IMR-90 (cell line): ENCODE measurements around the gene CCL27. TPM values are rescaled to one million over a fixed set of nuclear protein-coding genes. Genes with fewer than 3 reads are reported as not detected.

Experiments
- ATAC-seq: fragments of 200-7000 bp; cut with Tn5 transposase; 2 replicates; pipeline ENCODE4 v1.9.1; 2020; ENCODE audit warnings: low read depth, mild to moderate bottlenecking, moderate library complexity
- BruUV-seq: library from RNA; stranded (reverse); fragments of 400-500 nt; replicated peaks from 2 replicates; lab custom pipeline; 2021; lab: Mats Ljungman, UMichigan
- CTCF ChIA-PET: fragments of 300-600 bp; formaldehyde crosslinking; extraction: SDS; loops from one replicate; lab custom pipeline; 2021; ENCODE audit warnings: antibody characterized with exemption; lab: Yijun Ruan, JAX
- POLR2A ChIA-PET: fragments of 300-600 bp; sonication (Branson Sonifier 250); formaldehyde crosslinking; loops from one replicate; lab custom pipeline; 2022; ENCODE audit warnings: antibody characterized with exemption; ENCODE audit not compliant: unreplicated experiment; lab: Charles Lee
- DNase-seq: peaks from one replicate; pipeline ENCODE4 v3.0.0; 2013
- H2AFZ ChIP-seq: replicated peaks from 2 replicates; pipeline ENCODE3; 2013; ENCODE audit warnings: low read length, mild to moderate bottlenecking; ENCODE audit not compliant: poor library complexity
- H2AK5ac ChIP-seq: 2 replicates; pipeline ENCODE4 v1.6.1; 2013; ENCODE audit warnings: low read depth, low read length, inconsistent platforms
- H2AK9ac ChIP-seq: replicated peaks from 2 replicates; pipeline ENCODE3; 2013; ENCODE audit warnings: mild to moderate bottlenecking, low read depth, low read length, moderate library complexity; ENCODE audit not compliant: poor library complexity
- H2BK120ac ChIP-seq: 2 replicates; pipeline ENCODE4 v1.6.1; 2013; ENCODE audit warnings: low read depth, low read length, inconsistent platforms
- H2BK15ac ChIP-seq: 3 replicates; pipeline ENCODE4 v1.6.1; 2013; ENCODE audit warnings: low read depth, low read length, inconsistent platforms
- H2BK20ac ChIP-seq: 2 replicates; pipeline ENCODE4 v1.6.1; 2013; ENCODE audit warnings: low read depth, mild to moderate bottlenecking, inconsistent platforms, low read length, moderate library complexity
- H2BK5ac ChIP-seq: 2 replicates; pipeline ENCODE4 v1.6.1; 2013; ENCODE audit warnings: mild to moderate bottlenecking, low read depth, low read length, inconsistent platforms; ENCODE audit not compliant: poor library complexity, severe bottlenecking
- H3K14ac ChIP-seq: replicated peaks from 2 replicates; pipeline ENCODE4 v1.6.1; 2013; ENCODE audit warnings: low read depth, low read length, inconsistent platforms
- H3K18ac ChIP-seq: 2 replicates; pipeline ENCODE4 v1.6.1; 2013; ENCODE audit warnings: low read depth, low read length, control low read depth
- H3K23ac ChIP-seq: 2 replicates; pipeline ENCODE4 v1.6.1; 2013; ENCODE audit warnings: low read depth, low read length, inconsistent platforms
- H3K27ac ChIP-seq: 2 replicates; pipeline ENCODE4 v1.5.1; 2013; ENCODE audit warnings: mild to moderate bottlenecking, control low read depth, low read length; ENCODE audit not compliant: insufficient read depth
- H3K27me3 ChIP-seq: 2 replicates; pipeline ENCODE4 v1.6.1; 2013; ENCODE audit warnings: low read length; ENCODE audit not compliant: control insufficient read depth, insufficient read depth
- H3K36me3 ChIP-seq: 2 replicates; pipeline ENCODE4 v1.6.1; 2013; ENCODE audit warnings: low read length, mixed read lengths; ENCODE audit not compliant: control insufficient read depth, insufficient read depth
- H3K4ac ChIP-seq: 2 replicates; pipeline ENCODE4 v1.6.1; 2013; ENCODE audit warnings: low read depth, low read length, inconsistent platforms
- H3K4me1 ChIP-seq: 2 replicates; pipeline ENCODE4 v1.6.1; 2013; ENCODE audit warnings: low read length, mixed read lengths; ENCODE audit not compliant: control insufficient read depth, insufficient read depth
- H3K4me2 ChIP-seq: 2 replicates; pipeline ENCODE4 v1.6.1; 2013; ENCODE audit warnings: low read depth, mild to moderate bottlenecking, control low read depth, low read length, moderate library complexity
- H3K4me3 ChIP-seq: 2 replicates; pipeline ENCODE4 v1.5.1; 2013; ENCODE audit warnings: low read depth, mild to moderate bottlenecking, control low read depth, low read length, moderate library complexity; ENCODE audit not compliant: insufficient read depth
- H3K56ac ChIP-seq: 2 replicates; pipeline ENCODE4 v1.6.1; 2013; ENCODE audit warnings: low read length, inconsistent platforms; ENCODE audit not compliant: insufficient read depth; ENCODE audit errors: extremely low read depth
- H3K79me1 ChIP-seq, 2 experiments: 2 replicates each; pipeline ENCODE4 v1.6.1; 2013; ENCODE audit warnings: low read length in 2 of 2, inconsistent platforms in 1 of 2, low read depth in 1 of 2
- H3K9ac ChIP-seq: 2 replicates; pipeline ENCODE4 v1.6.1; 2013; ENCODE audit warnings: low read depth, low read length, control low read depth
- H3K9me1 ChIP-seq: 2 replicates; pipeline ENCODE4 v1.6.1; 2013; ENCODE audit warnings: low read length, inconsistent platforms; ENCODE audit not compliant: insufficient read depth
- H3K9me3 ChIP-seq: 2 replicates; pipeline ENCODE4 v1.6.1; 2013; ENCODE audit warnings: low read length; ENCODE audit not compliant: control insufficient read depth, insufficient read depth
- H4K20me1 ChIP-seq: 2 replicates; pipeline ENCODE4 v1.6.1; 2013; ENCODE audit warnings: low read length, inconsistent platforms; ENCODE audit not compliant: insufficient read depth
- H4K5ac ChIP-seq: 2 replicates; pipeline ENCODE4 v1.6.1; 2013; ENCODE audit warnings: mild to moderate bottlenecking, low read depth, low read length, control low read depth
- H4K8ac ChIP-seq, 2 experiments: 2 replicates each; pipeline ENCODE4 v1.6.1; 2013; ENCODE audit warnings: low read depth in 2 of 2, low read length in 2 of 2, control low read depth in 1 of 2, inconsistent platforms in 1 of 2
- H4K91ac ChIP-seq: 2 replicates; pipeline ENCODE4 v1.6.1; 2013; ENCODE audit warnings: low read depth, low read length, inconsistent platforms; ENCODE audit not compliant: insufficient read depth
- BHLHE40 ChIP-seq: fragments of 150-350 bp; IDR thresholded peaks from 2 replicates; pipeline ENCODE4 v1.6.1; 2016; ENCODE audit warnings: mild to moderate bottlenecking, low read depth, low read length
- MAFK ChIP-seq: IDR thresholded peaks from 2 replicates; pipeline ENCODE4 v1.6.1; 2012; ENCODE audit warnings: low read depth, low read length, improper control_type of control experiment
- MAZ ChIP-seq: IDR thresholded peaks from 2 replicates; pipeline ENCODE4 v1.6.1; 2012; ENCODE audit warnings: low read depth, mild to moderate bottlenecking, low read length, improper control_type of control experiment, moderate library complexity, borderline replicate concordance
- POLR2A ChIP-seq: IDR thresholded peaks from 2 replicates; pipeline ENCODE4 v1.6.1; 2012; ENCODE audit warnings: mild to moderate bottlenecking, low read depth, low read length
- RAD21 ChIP-seq: IDR thresholded peaks from 2 replicates; pipeline ENCODE4 v1.6.1; 2012; ENCODE audit warnings: low read length, improper control_type of control experiment
- RCOR1 ChIP-seq: IDR thresholded peaks from 2 replicates; pipeline ENCODE4 v1.6.1; 2012; ENCODE audit warnings: mild to moderate bottlenecking, low read length, improper control_type of control experiment; ENCODE audit not compliant: insufficient replicate concordance
- SMC3 ChIP-seq: fragments of 150-350 bp; IDR thresholded peaks from 2 replicates; pipeline ENCODE4 v1.6.1; 2016; ENCODE audit warnings: low read depth, mild to moderate bottlenecking, antibody characterized with exemption, low read length, moderate library complexity
- WGBS, 2 experiments: methylation state at CpG; one replicate each; pipeline versions ENCODE4 v1.1.5 to v1.1.7; 2013; ENCODE audit warnings: missing lambda C conversion rate in 2 of 2; ENCODE audit not compliant: insufficient read length in 1 of 2; ENCODE audit errors: extremely low coverage in 2 of 2; 5-methylcytosine and 5-hydroxymethylcytosine counted together
- dilution Hi-C: fragments of 300-500 bp; cut with HindIII; formaldehyde crosslinking; loops from one replicate; pipeline ENCODE4 v1.14.3; 2018; ENCODE audit warnings: low sequenced_read_pairs; ENCODE audit not compliant: unreplicated experiment
- in situ Hi-C: fragments of 300-500 bp; cut with MboI; formaldehyde crosslinking; loops from 3 replicates; pipeline ENCODE4 v1.14.3; 2019; ENCODE audit warnings: low sequenced_read_pairs, inconsistent platforms, mixed read lengths
- intact Hi-C: fragments of 100-400 bp; cut with micrococcal nuclease; formaldehyde crosslinking; loops from 2 replicates; pipeline ENCODE4 v1.10.0; 2022
- polyA plus RNA-seq, 3 experiments: library from polyadenylated mRNA; depleted of rRNA; stranded (reverse); fragments of >200 nt; gene quantifications; 2 replicates each; pipeline ENCODE4 v1.2.3, GENCODE V29; 2012; ENCODE audit warnings: low replicate concordance in 1 of 3
- total RNA-seq: library from RNA; depleted of rRNA; stranded (reverse); fragments of >200 nt; gene quantifications from 2 replicates; pipeline ENCODE4 v1.2.3, GENCODE V29; 2012
- TF ChIP-seq, protein P1 (sequence below): conservative IDR thresholded peaks from 2 replicates; pipeline ENCODE4 v1.5.1; 2012; ENCODE audit warnings: mild to moderate bottlenecking, low read depth, low read length, improper control_type of control experiment

Gene CCL27
- total and polyA plus RNA-seq, 2 of the 4 experiments (the other 2 are of a cell fraction), result 0.18 to 0.26 TPM

DNA sequence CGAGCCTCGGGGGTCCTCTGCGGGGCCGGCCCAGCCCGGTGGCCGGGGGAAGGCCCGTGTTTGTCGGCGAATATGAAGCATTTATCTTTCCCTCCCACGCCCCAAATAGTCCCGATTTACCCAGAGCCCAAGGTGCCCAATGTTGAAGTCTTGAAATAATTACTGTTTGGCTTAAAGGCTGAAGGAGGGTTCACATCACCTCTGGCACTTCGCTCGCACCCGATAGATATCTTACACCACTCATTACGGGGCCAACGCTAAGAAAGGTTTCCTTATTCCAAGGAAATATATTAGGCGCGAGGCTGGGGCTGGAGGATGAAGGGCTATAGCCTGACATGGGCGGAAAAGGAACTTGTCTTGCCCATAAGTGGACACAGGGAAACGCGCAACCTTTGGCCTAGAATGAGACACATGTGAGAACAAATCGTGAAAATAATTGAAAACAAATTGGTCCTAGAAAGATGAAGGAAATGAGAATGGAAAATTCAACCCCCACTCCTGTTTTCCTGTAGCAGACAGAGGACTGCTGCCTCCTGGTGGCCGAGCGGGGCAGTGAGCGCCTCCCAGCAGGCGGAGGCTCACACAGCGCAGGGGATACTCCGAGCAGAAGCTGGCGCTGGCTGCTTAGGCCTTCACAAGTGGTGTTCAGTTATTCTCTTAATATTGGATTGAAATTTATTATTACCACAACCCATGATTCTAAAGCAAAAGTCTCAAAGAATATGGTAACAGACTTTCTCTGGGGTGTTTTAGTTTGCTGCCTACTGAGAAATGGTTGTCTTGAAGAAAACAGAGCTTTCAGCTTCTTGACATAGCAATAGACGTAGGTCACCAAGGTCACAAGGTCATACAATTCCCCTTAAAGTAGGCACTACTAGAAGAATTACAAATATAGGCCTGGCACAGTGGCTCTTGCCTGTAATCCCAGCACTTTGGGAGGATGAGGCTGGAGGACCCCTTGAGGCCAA lies 39.6 kb upstream of the CCL27 start:
- Histone ChIP-seq H3K27ac (no peak overlapping the region), H4K8ac (peak overlapping the region in 1 of 2 experiments; percentile 16; a peak in 1 of 4 replicates), H3K4ac (no peak overlapping the region), H3K4me2 (peak overlapping the region; percentile 91), H2AK9ac (peak overlapping the region; percentile 5), H3K14ac (no peak overlapping the region), H3K4me1 (no peaks in the 10 kb centered on the region), H2BK5ac (no peak overlapping the region), H3K79me1 (no peaks in the 10 kb centered on the region), H3K9ac (peak overlapping the region; percentile 14; the same call in 1 of the 2 replicates), H4K5ac (no peak overlapping the region), H2AK5ac (no peak overlapping the region), H3K27me3 (peaks cover 12% of the 10 kb centered on the region), H2AFZ (peak overlapping the region; percentile 95), H3K4me3 (peak overlapping the region; percentile 42), H2BK20ac (no peak overlapping the region), H4K20me1 (no peaks in the 10 kb centered on the region), H2BK15ac (no peak overlapping the region), H3K9me1 (no peaks in the 10 kb centered on the region), H3K56ac (no peak overlapping the region), H4K91ac (no peak overlapping the region), H3K9me3 (no peaks in the 10 kb centered on the region), H3K23ac (no peak overlapping the region), H3K36me3 (no peaks in the 10 kb centered on the region), H3K18ac (no peak overlapping the region), H2BK120ac (no peak overlapping the region)
- TF ChIP-seq SMC3 (peak; percentile 77), POLR2A (no peak), BHLHE40 (no peak), RCOR1 (no peak), MAFK (0 out of 2 replicates have a peak, but pooled peaks have one; percentile 0), RAD21 (peak; percentile 77), MAZ (peak; percentile 69; the same call in 1 of the 2 replicates)
- TF ChIP-seq, protein P1, sequence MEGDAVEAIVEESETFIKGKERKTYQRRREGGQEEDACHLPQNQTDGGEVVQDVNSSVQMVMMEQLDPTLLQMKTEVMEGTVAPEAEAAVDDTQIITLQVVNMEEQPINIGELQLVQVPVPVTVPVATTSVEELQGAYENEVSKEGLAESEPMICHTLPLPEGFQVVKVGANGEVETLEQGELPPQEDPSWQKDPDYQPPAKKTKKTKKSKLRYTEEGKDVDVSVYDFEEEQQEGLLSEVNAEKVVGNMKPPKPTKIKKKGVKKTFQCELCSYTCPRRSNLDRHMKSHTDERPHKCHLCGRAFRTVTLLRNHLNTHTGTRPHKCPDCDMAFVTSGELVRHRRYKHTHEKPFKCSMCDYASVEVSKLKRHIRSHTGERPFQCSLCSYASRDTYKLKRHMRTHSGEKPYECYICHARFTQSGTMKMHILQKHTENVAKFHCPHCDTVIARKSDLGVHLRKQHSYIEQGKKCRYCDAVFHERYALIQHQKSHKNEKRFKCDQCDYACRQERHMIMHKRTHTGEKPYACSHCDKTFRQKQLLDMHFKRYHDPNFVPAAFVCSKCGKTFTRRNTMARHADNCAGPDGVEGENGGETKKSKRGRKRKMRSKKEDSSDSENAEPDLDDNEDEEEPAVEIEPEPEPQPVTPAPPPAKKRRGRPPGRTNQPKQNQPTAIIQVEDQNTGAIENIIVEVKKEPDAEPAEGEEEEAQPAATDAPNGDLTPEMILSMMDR, result peak; percentile 99
- no CpG with 5 or more reads among the region's 30 CpGs for WGBS, 2 experiments
- intact Hi-C loops (loop anchor here (1.0 to 2.0 kb wide), 4 partner anchors 27 to 90 kb away; partner anchors contain the start of genes GALT, RPP25L and SIGMAR1), in situ Hi-C loops (no loop called here), dilution Hi-C loops (no loop called here)
- CTCF ChIA-PET, result interaction anchor here (0.5 to 2.5 kb wide), 25 partner anchors 8 to 909 kb away, joined by 3 to 16 read pairs (median 4); partner anchors contain the start of genes CCL21, DCTN3 and GALT
- no TSS peak for BruUV-seq
- POLR2A ChIA-PET, result no interaction called here
- ATAC-seq, result peak; percentile 94
- DNase-seq, result peak; percentile 78
